Bronchial epithelial cell (primary cell): ENCODE measurements around the gene CASP4. TPM values are rescaled to one million over a fixed set of nuclear protein-coding genes. Genes with fewer than 3 reads are reported as not detected.

Experiments used
- DNase-seq: peaks from one replicate; pipeline ENCODE4 v3.0.0-alpha.2; 2010; ENCODE audit warnings: low read depth
- FAIRE-seq: peaks from 2 replicates; lab custom pipeline; 2011; peaks lifted over from hg19 to GRCh38; lab: Jason Lieb, UNC
- H3K27me3 ChIP-seq: 2 replicates; pipeline ENCODE4 v1.5.1; 2011; ENCODE audit warnings: low read length; ENCODE audit not compliant: control insufficient read depth, insufficient read depth
- H3K36me3 ChIP-seq: 2 replicates; pipeline ENCODE4 v1.5.1; 2011; ENCODE audit warnings: low read length; ENCODE audit not compliant: control insufficient read depth, insufficient read depth
- H3K4me3 ChIP-seq: 2 replicates; pipeline ENCODE4 v1.5.1; 2011; ENCODE audit warnings: mild to moderate bottlenecking, low read depth, low read length, control low read depth
- total RNA-seq: library from RNA; depleted of rRNA; stranded (reverse); fragments of >200 nt; gene quantifications from 2 replicates; pipeline ENCODE4 v1.2.1, GENCODE V29; 2014
- TF ChIP-seq, protein P1 (sequence below): IDR thresholded peaks from 2 replicates; pipeline ENCODE4 v1.5.1; 2011; ENCODE audit warnings: mild to moderate bottlenecking, moderate library complexity, low read length, control low read depth, inconsistent platforms; ENCODE audit not compliant: insufficient read depth, severe bottlenecking

The CASP4 gene
- total RNA-seq, 1 donor from 2014 or later: 172 TPM

DNA sequence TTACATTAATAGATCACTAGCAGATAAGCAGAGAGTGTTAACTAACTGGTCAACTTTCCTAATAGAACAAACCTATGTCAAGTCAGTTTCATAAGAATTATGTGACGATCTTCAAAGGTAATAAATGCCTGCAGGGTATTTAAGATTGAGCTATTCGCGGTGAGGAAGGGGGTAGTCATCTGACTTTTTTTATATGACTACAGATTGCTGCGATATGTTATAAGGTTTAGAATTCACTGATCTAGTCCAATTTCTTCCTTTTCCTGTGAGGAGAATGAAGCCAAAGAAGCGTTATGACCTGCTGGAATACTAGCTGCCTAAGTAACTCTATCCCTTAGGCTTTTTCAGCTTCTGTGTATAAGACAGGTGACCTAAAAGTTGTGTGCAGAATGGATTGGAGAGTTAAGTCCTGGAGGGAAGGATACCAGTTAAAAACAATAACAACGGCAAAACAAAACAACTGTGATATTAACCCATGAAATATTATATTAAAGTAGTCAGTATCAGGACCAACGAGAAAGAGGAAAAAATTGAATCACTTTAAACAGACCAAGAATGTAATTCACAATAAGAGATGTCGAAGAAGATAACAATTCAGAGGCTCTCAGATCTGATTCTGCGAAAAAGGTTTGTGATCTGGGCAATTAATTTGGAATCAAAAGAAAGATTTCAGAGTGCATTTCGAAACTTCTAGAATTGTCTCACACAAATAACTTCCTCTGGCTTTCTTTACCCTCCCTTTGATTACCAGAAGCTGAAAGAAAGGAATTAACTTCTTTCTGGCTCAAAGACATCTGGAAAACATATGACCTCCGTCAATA lies 630 bp downstream of the CASP4 start:
- DNase-seq: peak; percentile 77
- TF ChIP-seq, protein P1, sequence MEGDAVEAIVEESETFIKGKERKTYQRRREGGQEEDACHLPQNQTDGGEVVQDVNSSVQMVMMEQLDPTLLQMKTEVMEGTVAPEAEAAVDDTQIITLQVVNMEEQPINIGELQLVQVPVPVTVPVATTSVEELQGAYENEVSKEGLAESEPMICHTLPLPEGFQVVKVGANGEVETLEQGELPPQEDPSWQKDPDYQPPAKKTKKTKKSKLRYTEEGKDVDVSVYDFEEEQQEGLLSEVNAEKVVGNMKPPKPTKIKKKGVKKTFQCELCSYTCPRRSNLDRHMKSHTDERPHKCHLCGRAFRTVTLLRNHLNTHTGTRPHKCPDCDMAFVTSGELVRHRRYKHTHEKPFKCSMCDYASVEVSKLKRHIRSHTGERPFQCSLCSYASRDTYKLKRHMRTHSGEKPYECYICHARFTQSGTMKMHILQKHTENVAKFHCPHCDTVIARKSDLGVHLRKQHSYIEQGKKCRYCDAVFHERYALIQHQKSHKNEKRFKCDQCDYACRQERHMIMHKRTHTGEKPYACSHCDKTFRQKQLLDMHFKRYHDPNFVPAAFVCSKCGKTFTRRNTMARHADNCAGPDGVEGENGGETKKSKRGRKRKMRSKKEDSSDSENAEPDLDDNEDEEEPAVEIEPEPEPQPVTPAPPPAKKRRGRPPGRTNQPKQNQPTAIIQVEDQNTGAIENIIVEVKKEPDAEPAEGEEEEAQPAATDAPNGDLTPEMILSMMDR: no peak
- Histone ChIP-seq H3K27me3 (no peaks in the 10 kb centered on the region), H3K4me3 (peak overlapping the region; percentile 52), H3K36me3 (no peaks in the 10 kb centered on the region)
- FAIRE-seq: no peak

DNA sequence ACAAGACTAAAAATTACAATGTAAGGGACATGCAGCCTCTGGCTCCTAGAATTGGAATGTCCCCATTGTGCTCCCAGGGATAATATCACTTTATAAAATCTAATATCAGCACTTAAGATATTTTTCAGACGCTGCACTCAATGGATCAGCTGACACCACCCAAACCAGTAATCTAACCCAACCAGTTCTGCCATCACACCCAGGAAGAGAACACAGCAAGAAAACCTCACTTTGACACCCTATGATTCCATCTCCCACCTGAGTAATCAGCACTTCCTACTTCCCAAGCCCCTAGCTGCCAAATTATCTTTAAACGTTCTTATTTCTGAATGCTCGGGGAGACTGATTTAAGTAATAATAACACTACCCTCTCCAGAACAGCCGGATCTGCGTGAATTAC lies 2.6 kb downstream of the CASP4 start:
- DNase-seq (peak; percentile 54), FAIRE-seq (no peak)
- H3K4me3 ChIP-seq: no peak overlapping the region
- TF ChIP-seq, protein P1: no peak
- H3K27me3 ChIP-seq: no peaks in the 10 kb centered on the region
- peaks cover 2% of the 10 kb centered on the region for H3K36me3 ChIP-seq

DNA sequence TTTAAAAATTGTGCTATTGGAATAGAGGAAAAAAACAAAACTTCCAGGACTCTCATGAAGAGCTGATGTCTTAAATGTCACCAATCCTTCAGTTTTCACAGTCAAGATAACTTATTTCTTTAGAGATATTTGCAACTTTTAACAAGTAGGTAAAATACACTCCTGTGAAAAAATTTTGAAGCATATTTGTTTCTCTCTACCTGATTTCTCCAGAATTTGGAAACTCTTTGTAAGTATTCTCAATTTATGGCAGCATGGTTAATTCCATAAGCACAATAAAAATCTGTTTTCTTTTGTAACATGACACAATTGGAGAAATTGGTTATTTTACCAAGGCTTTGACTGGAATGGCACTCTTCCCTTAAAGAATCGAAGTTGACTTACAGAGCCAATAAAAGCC lies 4.1 kb downstream of the CASP4 start:
- FAIRE-seq: no peak
- TF ChIP-seq, protein P1: no peak
- no peaks in the 10 kb centered on the region for H3K27me3 ChIP-seq
- DNase-seq: no peak
- peaks cover 2% of the 10 kb centered on the region for H3K36me3 ChIP-seq
- H3K4me3 ChIP-seq: no peak overlapping the region

DNA sequence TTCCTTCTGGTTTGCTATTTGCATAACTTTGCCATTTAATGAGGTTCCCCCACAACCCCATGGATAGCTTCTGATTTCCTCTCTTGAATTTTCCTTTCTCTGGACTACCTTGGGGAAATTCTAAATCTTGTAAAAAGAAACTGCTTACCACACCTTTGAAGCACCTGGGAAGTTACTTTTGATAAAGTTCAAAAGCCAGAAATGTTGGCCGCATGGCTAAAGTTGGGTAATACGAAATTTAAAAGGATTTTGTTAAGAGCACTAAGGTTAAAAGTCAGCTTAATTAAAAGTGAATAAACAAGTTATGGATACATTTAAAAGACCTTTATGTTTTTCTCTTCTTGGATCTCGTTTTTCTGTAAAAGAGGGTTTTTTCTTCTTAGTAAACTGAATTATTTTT lies 5.5 kb downstream of the CASP4 start:
- Histone ChIP-seq H3K36me3 (peaks cover 2% of the 10 kb centered on the region), H3K4me3 (no peak overlapping the region), H3K27me3 (no peaks in the 10 kb centered on the region)
- TF ChIP-seq, protein P1: no peak
- no peak for FAIRE-seq
- no peak for DNase-seq

DNA sequence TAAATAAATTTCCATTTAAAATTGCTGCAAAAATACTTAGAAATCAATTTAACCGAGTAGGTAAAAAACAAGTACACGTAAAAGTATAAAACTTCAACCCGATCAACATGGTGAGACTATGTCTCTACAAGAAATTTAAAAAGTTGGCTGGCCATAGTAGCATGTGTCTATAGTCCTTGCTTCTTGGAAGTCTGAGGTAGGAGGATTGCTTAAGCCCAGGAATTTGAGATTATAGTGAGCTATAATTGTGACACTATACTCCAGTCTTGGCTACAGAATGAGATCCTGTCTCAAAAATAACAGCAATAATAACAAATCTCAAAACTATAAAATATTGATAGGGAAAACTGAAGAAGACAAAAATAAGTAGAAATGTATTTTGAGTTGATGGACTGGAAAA lies 11.1 kb downstream of the CASP4 start:
- TF ChIP-seq, protein P1: no peak
- Histone ChIP-seq H3K27me3 (no peaks in the 10 kb centered on the region), H3K36me3 (peaks cover 10% of the 10 kb centered on the region), H3K4me3 (no peak overlapping the region)
- DNase-seq (no peak), FAIRE-seq (no peak)
